ENCODE results near the gene VWA2. TPM values are rescaled to one million over a fixed set of nuclear protein-coding genes. Genes with fewer than 3 reads are reported as not detected.
A peak's percentile ranks its signal among the peaks of the same experiment; 100 is the strongest.

Gene VWA2, protein sequence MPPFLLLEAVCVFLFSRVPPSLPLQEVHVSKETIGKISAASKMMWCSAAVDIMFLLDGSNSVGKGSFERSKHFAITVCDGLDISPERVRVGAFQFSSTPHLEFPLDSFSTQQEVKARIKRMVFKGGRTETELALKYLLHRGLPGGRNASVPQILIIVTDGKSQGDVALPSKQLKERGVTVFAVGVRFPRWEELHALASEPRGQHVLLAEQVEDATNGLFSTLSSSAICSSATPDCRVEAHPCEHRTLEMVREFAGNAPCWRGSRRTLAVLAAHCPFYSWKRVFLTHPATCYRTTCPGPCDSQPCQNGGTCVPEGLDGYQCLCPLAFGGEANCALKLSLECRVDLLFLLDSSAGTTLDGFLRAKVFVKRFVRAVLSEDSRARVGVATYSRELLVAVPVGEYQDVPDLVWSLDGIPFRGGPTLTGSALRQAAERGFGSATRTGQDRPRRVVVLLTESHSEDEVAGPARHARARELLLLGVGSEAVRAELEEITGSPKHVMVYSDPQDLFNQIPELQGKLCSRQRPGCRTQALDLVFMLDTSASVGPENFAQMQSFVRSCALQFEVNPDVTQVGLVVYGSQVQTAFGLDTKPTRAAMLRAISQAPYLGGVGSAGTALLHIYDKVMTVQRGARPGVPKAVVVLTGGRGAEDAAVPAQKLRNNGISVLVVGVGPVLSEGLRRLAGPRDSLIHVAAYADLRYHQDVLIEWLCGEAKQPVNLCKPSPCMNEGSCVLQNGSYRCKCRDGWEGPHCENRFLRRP
- not detected for total RNA-seq

DNA sequence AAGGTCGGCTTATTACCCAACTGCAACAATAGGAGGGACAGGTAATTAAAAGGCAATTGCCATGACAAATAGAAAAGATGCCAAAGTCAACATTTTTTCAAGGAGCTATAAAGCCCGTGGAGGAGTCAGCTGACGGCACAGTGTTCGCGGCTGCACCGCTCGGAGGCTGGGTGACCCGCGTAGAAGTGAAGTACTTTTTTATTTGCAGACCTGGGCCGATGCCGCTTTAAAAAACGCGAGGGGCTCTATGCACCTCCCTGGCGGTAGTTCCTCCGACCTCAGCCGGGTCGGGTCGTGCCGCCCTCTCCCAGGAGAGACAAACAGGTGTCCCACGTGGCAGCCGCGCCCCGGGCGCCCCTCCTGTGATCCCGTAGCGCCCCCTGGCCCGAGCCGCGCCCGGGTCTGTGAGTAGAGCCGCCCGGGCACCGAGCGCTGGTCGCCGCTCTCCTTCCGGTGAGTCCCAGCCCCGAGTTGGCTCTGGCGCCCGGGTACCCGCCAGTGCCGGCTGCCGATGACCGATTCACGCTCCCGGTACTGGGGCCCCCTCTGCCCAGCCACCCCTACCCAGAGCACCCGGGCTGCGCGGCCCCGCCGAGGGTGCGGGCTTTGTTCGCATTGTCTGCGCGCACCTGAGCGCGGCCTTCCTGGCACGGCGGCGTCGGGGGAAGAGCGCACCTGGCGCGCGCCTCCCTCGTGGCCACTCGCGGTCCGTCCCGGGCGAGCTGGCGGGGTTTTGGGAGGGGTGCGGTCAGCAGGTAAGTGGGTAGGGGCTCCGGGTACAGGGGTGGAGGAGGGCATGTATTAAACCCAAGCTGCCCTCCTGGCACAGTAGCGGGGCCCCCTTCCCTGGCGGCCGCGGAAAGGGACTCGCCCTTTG, at the start of gene VWA2:
VWA2 (plus strand) TSS at position 138 of the 877 bp plus-strand sequence. CDS start 9,460 bp downstream, outside the sequence.
- no peak for DNase-seq (ENCODE audit: low spot score in 2 of 2)
- TF ChIP-seq, protein P1, sequence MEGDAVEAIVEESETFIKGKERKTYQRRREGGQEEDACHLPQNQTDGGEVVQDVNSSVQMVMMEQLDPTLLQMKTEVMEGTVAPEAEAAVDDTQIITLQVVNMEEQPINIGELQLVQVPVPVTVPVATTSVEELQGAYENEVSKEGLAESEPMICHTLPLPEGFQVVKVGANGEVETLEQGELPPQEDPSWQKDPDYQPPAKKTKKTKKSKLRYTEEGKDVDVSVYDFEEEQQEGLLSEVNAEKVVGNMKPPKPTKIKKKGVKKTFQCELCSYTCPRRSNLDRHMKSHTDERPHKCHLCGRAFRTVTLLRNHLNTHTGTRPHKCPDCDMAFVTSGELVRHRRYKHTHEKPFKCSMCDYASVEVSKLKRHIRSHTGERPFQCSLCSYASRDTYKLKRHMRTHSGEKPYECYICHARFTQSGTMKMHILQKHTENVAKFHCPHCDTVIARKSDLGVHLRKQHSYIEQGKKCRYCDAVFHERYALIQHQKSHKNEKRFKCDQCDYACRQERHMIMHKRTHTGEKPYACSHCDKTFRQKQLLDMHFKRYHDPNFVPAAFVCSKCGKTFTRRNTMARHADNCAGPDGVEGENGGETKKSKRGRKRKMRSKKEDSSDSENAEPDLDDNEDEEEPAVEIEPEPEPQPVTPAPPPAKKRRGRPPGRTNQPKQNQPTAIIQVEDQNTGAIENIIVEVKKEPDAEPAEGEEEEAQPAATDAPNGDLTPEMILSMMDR (IDR thresholded peaks at IDR 0.05): no peak
- Histone ChIP-seq H3K36me3 (no peaks in the 10 kb centered on the region), H3K27ac (no peak within 1 kb of the TSS), H3K4me1 (peaks cover 5 to 7% of the 10 kb centered on the region in 2 donors), H3K4me3 (peak within 1 kb of the TSS; percentile 48 to 57), H3K9me3 (no peaks in the 10 kb centered on the region), H3K27me3 (peaks cover 9% of the 10 kb centered on the region)
- intact Hi-C loops (cut with DNase I): no loop called here

DNA sequence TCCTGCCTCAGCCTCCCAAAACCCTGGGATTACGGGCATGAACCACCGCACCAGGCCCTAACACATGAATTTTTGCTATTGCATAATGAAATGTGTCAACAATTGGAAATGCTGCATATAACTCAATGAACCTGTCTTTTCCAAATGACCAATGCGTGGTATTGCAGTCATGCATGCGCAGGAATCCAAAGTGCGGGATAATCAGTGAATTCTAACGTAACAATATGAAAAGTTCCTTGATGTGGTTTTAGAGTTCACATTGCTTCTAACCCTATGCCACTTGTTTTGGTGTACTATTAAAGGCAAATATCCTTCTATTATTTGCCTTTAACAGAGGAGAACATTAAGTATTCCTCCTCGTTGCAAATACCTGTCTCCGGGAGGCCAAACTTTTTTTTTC, 49.4 kb upstream of the VWA2 start:
- no peak for DNase-seq (ENCODE audit: low spot score in 2 of 2)
- no peak overlapping the region for H3K4me3 ChIP-seq
- no peaks in the 10 kb centered on the region for H3K9me3 ChIP-seq
- H3K4me1 ChIP-seq: no peaks in the 10 kb centered on the region
- TF ChIP-seq, protein P1 (IDR thresholded peaks at IDR 0.05): no peak
- H3K27me3 ChIP-seq: no peaks in the 10 kb centered on the region
- intact Hi-C loops (cut with DNase I): no loop called here
- H3K36me3 ChIP-seq: no peaks in the 10 kb centered on the region
- H3K27ac ChIP-seq: no peak overlapping the region

DNA sequence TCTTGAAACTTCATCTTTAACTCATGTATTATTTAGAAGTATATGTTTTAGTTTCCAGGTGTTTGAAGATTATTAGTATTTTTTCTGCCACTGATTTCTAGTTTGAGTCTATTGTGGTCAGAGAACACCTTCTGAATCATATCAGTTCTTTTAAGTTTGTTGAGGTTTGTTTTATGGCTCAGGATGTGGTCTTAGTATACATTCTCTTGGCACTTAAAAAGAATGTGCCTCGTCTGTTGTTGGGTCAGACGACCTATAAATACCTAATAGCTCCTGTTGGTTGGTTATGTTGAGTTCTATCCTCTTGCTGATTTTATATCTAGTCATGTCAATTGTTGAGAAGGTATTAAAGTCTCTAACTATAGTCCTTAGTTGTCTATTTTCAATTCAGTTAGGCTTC, 44.0 kb upstream of the VWA2 start:
- H3K4me3 ChIP-seq: no peak overlapping the region
- H3K9me3 ChIP-seq: no peaks in the 10 kb centered on the region
- H3K27me3 ChIP-seq: no peaks in the 10 kb centered on the region
- H3K4me1 ChIP-seq: no peaks in the 10 kb centered on the region
- H3K27ac ChIP-seq: no peak overlapping the region
- no peak for DNase-seq (ENCODE audit: low spot score in 2 of 2)
- intact Hi-C loops (cut with DNase I): no loop called here
- no peaks in the 10 kb centered on the region for H3K36me3 ChIP-seq
- TF ChIP-seq, protein P1 (IDR thresholded peaks at IDR 0.05): no peak

DNA sequence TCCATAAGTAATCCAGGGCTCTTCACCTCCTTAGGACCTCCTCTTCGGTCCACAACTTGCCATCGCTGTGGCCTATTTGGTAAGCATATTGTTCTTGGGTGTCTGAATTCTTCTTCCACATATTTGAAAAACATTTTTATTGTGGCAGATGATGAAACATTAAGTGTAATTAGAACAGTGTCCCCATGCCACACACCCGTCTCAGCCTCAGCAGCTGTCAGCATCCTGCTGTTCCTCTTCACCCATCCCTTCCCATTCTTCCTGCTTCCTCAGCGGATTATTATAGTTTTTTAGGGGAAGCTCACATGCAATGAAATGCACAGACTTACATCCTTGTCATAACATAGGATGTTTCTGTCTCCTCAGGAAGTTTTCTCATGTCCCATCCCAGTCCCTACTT, 39.8 kb upstream of the VWA2 start:
- Histone ChIP-seq H3K9me3 (no peaks in the 10 kb centered on the region), H3K36me3 (no peaks in the 10 kb centered on the region), H3K27ac (no peak overlapping the region), H3K4me1 (no peaks in the 10 kb centered on the region), H3K27me3 (no peaks in the 10 kb centered on the region), H3K4me3 (no peak overlapping the region)
- intact Hi-C loops (cut with DNase I): no loop called here
- TF ChIP-seq, protein P1 (IDR thresholded peaks at IDR 0.05): no peak
- DNase-seq (ENCODE audit: low spot score in 2 of 2): no peak

DNA sequence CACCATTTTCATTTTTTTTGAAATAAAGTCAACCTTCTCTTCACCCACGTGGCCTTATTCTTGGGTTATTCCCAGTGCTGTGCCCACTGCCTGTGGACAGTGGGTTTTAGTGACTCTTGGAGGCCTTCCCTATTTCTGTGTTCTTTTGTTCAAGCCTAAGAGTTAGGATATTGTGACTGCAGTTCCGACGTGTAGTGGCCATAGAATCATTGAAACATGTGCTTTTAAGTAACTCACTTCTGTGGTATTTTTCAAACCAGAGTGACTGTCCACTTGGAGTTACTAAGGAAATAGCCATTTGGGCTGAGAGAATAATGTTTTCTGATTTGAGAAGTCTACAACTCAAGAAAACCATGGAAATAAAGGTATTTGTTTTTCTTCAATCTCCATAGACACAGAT, 36.2 kb upstream of the VWA2 start:
- Histone ChIP-seq H3K27me3 (no peaks in the 10 kb centered on the region), H3K9me3 (no peaks in the 10 kb centered on the region), H3K4me1 (no peaks in the 10 kb centered on the region), H3K4me3 (no peak overlapping the region), H3K36me3 (no peaks in the 10 kb centered on the region), H3K27ac (no peak overlapping the region)
- intact Hi-C loops (cut with DNase I): no loop called here
- DNase-seq (ENCODE audit: low spot score in 2 of 2): no peak
- TF ChIP-seq, protein P1 (IDR thresholded peaks at IDR 0.05): no peak
